Stimulated activated CD4-positive, alpha-beta T cell treated with anti-CD3 and anti-CD28 coated beads, Interleukin-1b, Interleukin-23, amount 100 ng/mL, for 4 hours (primary cell): ENCODE measurements around the gene PRR14L.
"Not testable (repeated sequence)": the region's sequence is repeated elsewhere in the genome, so short reads cannot be mapped to it uniquely, and the experiment has no call there.

Experiments
- DNase-seq, 2 donors: peaks; one replicate each; pipeline ENCODE4 v3.0.0-alpha.2; 2020; ENCODE audit warnings: low read depth in 2 of 2

Gene PRR14L

DNA sequence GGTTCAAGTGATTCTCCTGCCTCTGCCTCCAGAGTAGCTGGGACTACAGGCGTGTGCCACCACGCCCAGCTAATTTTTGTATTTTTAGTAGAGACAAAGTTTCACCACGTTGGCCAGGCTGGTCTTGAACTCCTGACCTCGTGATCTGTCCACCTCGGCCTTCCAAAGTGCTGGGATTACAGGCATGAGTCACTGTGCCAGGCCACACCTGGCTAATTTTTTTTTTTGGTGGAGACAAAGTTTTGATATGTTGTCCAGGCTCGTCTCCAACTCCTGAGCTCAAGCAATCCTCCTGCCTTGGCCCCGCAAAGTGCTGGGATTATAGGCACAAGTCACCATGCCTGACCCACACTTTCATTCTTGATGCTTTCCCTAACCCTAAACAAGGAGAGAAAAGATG, 9.6 kb downstream of the PRR14L start:
- not testable (repeated sequence) for DNase-seq

DNA sequence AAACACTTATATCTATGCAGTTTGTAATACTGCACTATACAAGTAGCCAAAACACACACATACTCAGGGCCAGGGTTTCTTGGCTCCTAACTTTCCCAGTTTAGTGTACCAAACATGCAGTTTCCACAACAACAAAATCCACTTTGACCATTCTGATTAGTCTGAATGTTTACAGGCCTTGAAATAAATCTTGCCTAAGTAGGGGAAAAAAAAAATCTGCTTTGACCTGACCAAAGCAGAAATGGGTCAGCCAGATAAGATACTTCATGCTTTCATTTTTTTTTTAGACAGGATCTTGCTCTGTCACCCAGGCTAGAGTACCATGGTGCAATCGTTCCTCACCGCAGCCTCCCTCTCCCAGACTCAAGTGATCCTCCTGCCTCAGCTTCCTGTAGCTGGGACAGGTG, 10.1 kb downstream of the PRR14L start:
- no peak for DNase-seq

- no peak for DNase-seq
Observed at GRCh38 chr22:31738566-31738965, 11.4 kb downstream of the PRR14L start.

DNA sequence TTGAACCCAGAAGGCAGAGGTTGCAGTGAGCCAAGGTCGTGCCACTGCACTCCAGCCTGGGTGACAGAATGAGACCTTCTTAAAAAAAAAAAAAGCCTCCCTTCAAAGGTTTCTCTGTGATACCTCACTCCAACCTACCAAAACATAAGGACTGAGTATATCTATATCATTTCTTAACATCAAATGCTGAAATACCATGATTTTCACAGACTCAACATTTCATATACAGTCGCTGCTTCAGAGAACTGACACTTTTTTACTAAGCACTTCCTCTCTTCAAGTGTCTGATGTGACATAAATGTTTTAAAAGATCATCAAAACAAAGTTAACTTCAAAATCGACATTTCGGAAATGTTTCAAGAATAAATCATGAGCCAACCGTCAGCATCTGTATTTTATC, 12.0 kb downstream of the PRR14L start:
- no peak for DNase-seq

DNA sequence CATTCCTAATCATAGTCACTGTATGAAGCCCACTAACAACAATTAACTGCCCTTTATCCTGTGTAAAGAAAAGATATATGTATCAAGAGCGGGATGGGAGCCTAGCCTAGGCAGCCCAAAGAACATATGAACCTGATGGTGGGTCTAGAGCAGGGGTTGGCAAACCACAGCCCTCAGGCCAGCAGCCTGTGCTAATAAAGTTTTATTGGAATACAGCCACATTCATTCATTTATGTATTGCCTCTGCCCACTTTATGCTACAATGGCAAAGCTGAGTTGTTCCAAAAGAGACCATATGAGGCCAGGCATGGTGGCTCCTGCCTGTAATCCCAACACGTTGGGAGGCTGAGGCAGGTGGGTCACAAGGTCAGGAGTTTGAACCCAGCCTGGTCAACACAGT, 13.5 kb downstream of the PRR14L start:
- DNase-seq, result no peak

DNA sequence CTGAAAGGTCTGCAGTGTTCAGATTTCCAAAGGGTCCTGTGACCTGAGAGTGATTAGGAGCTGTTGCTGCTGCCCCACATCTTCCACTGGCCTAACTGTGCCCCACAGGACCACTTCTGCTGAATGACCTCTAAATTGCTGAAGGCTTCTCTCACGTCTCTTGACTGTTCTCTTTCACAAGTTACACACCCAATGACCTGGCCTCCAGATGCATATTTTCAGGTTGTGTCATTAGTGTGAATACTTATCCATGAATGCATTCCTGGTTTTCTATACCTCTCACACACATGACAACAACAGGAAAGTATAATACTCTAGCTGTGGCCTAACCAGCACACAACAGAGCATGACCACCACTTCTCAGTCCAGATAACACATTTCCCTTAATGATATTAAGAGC, 15.4 kb downstream of the PRR14L start:
- DNase-seq, result no peak

DNA sequence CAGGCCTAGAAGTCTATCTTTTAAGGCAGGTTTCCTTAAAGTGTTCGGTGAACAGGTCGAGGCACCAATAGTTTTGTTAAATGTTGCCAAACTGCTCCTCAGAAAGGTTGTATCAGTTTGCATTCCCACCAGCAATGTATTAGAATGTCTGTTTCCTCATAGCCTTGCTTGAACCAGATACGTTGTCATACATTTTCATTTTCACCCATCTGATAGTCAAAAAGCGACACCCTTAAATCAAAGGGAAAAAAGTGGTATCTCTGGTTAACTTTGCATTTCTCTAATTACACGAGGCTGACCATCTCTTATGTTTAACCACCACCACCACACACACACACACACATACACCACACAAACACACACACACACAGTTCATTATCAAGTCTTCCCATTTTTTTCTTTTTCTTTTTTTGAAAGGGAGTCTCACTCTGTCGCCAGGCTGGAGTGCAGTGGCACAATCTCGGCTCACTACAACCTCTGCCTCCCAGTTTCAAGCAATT, 16.3 kb downstream of the PRR14L start:
- no peak for DNase-seq

DNA sequence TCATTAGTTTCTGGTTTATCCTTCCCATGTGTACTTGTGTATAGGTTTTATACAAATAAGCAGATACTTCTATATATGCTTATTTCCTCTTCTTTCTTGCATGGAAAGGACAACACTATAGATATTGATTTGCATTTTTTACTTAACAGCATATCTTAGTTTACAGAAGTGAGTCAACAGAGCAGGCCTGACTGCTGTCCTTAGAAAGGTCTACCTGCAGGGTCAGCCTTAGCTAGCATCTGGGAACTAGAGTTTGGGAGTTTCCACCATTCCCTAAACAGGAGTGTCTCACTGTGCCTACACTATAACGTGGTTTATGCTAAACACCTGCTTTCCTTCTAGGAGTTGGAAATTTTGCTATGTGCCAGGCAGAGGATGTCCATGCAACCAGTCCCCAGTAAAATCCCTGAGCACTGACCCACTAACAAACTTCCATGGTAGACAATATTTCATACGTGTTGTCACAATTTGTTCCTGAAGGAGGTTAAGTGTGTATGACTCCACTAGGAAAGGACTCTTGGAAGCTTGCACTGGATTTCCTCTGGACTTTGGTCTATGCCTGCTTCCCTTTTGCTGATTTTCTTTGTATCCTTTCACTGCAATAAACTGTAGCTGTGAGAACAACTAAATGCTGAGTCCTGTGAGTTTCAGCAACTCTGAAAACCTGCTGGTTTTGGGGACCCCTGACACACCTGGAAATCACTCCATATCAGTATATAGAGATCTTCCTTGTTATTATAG, 17.7 kb downstream of the PRR14L start:
- no peak for DNase-seq

DNA sequence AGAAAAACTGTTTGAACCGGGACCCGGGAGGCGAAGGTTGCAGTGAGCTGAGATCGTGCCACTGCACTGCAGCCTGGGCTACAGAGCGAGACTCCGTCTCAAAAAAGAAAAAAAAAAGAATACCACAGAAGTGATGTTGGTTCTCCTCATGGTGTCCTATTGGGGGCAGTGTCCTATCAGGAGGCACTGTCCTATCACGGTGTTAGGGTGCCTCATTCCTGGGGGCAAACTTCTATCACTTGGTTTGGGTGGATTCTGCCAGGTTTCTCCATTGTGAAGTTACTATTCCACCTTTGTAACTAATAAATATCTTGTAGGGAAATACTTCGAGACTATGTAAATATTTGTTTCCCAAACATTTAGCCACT, 19.6 kb downstream of the PRR14L start:
- DNase-seq, result no peak

DNA sequence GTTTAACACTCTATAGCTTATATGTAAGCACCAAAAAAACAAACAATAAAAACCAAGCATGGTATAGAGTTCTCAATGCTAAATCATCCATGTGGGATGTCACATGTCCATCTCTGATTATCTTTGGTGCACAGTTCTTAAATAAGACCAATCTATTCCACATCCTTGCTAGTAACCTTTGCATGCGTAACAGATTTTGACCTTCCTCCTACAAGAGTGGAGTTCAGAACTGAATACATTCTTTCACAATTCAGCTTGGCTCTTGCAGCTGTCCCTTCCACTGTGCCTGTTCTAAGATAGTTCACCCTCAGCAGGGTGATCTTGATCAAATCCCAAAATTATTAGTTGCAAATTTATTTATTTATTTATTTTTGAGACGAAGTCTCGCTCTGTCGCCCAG, 21.1 kb downstream of the PRR14L start:
- DNase-seq, result no peak

- DNase-seq, result no peak
Observed at GRCh38 chr22:31726692-31727091, 23.2 kb downstream of the PRR14L start.

GRCh38 chr22:31723723-31724122, 26.2 kb downstream of the PRR14L start:
- DNase-seq, result no peak

- no peak for DNase-seq
Observed at GRCh38 chr22:31719850-31720471, 30.0 kb downstream of the PRR14L start.

GRCh38 chr22:31715147-31715778, 34.7 kb downstream of the PRR14L start:
- no peak for DNase-seq

GRCh38 chr22:31711226-31711625, 38.7 kb downstream of the PRR14L start:
- not testable (repeated sequence) for DNase-seq

DNA sequence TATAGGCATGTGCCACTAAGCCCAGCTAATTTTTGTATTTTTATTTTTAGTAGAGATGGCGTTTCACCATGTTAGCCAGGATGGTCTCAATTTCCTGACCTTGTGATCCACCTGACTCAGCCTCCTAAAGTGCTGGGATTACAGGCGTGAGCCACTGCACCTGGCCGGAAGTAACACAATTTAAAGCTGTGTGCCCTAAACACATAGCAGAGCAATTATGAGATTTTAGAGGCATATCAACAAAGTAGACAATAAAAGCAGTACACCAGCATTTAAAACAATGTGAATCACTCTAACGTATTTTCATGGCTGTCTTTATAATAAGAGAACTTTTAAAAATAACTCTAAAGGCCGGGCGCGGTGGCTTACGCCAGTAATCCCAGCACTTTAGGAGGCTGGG, 42.4 kb downstream of the PRR14L start:
- DNase-seq, result no peak

DNA sequence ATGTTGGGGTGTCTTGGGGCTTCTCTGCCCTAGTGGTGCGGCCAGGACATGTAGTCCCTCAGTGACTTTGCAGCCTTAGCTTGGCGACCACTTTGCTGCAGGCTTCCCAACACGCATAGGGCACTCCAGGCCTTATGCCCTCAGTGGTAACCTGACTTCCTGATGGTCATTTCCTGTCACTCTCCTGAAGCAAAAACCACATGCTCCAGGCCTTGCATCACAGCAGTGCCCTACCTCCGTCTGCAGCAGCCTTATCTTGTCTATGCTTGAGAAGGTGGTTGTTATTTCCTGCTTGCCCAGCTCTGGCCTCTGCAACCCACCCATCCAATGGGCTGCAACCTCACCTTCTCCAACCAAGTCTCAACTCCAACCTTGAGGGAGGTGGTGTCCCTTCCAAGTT, 54.5 kb downstream of the PRR14L start:
- no peak for DNase-seq

DNA sequence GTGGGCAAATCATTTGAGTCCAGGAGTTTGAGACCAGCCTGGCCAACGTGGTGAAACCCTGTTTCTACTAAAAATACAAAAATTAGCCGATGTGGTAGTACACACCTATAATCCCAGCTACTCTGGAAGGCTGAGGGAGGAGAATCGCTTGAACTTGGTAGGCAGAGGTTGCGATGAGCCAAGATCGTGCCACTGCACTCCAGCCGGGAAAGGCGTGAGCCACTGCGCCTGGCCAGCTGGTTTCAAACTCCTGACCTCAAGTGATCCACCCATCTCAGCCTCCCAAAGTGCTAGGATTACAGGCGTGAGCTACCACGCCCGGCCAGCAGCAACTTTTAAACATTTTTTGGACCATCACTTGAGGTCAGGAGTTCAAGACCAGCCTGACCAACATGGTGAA, 55.9 kb downstream of the PRR14L start:
- DNase-seq, result not testable (repeated sequence)

GRCh38 chr22:31692186-31692886, 57.6 kb downstream of the PRR14L start:
- DNase-seq, result no peak

DNA sequence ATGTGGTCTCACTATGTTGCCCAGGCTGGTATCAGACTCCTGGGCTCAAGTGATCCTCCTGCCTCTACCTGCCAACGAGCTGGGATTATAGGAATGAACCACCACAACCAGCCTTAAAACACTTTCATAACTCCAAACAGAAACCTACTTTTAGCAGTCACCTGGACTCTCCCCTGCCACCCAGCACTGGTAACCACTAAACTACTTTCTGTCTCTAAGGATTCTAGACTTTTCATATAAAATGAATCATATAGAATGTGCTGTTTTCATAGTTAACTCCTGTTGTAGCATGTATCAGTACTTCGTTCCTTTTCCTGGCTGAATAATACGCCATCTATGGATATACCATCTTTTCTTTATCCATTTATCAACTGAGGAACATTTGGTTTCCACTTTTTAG, 58.5 kb downstream of the PRR14L start:
- DNase-seq, result no peak

GRCh38 chr22:31683181-31684105, 66.5 kb downstream of the PRR14L start:
- no peak for DNase-seq
